GM19463 (cell line): ENCODE data around the gene MGLL.

Experiments used
- ATAC-seq: cut with Tn5 transposase; IDR thresholded peaks from one replicate; pipeline ENCODE4 v1.9.1; 2021; ENCODE audit warnings: mild to moderate bottlenecking, moderate library complexity; ENCODE audit not compliant: unreplicated experiment

The MGLL gene

GRCh38 chr3:127680146-127680661, 142.1 kb downstream of the MGLL start:
- ATAC-seq: no peak

DNA sequence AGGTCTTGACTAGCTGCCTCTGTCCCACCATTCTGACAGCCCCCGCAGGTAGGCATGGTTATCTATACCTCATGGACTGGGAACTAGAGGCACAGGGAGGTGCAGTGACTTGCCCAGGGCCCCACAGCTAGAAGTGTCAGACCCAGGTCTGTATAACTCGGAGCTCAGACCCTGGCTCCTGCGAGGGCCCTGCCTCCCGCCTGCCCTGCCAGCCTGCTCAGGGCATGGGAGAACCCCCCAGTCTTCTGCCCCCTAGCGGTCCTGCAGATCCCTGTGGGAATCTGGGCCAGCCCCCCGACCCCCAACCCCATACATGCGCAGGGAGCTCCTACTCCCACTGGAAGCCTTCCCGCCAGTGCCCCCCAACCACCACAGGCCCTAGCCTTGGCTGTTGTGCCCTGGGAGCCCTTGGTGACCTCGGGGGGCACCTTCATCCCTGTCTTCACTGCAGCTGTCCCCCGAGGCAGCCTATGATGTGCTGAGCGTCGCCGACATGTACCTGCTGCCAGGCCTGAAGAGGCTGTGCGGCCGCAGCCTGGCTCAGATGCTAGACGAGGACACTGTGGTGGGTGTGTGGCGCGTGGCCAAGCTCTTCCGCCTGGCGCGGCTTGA, 142.7 kb downstream of the MGLL start:
- no peak for ATAC-seq

GRCh38 chr3:127678611-127679533, 143.4 kb downstream of the MGLL start:
- no peak for ATAC-seq

- ATAC-seq: no peak
These were observed 144.1 kb downstream of the MGLL start for GRCh38 chr3:127678315-127678599.

- no peak for ATAC-seq
These were observed 144.6 kb downstream of the MGLL start for GRCh38 chr3:127677541-127678314.

DNA sequence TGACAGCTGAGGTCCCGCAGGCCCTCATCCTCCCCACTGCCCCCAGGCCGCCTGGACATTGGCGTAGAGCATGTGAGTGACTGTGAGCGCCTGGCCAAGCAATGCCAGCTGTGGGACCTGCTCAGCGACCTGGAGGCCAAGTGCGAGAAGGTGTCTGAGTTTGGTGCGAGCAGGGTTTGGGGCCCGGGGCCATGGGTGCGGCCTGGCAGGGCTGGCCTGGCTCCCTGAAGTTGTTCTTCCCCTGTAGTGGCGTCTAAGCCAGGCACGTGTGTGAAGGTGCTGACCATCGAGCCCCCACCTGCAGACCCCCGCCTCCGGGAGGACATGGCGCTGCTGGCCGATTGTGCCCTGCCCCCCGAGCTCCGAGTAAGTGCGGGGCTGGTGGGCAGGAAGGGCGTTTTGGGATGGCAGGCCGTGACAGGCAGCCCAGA, 145.4 kb downstream of the MGLL start:
- ATAC-seq: no peak

DNA sequence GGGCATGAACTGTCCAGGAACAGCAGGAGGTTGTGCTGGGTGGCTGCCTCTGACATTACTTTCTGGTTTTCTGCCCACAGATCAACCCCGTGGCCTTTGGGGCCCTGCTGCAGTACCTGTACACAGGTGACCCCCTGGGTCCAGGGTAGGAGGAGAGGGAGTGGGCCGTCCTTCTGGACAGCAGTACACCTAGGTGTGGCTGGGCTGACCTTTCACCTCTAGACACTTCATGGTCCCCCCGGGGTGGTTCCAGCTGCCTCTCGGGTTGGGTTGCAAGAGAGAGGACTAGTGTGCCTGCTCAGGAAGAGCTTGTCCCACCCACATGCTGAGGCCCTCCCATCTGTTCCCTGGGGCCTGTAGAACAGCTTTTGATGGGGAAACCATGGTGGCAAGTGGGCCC, 145.9 kb downstream of the MGLL start:
- no peak for ATAC-seq

GRCh38 chr3:127675651-127676391, 146.5 kb downstream of the MGLL start:
- no peak for ATAC-seq

- ATAC-seq: no peak
These were observed 147.5 kb downstream of the MGLL start for GRCh38 chr3:127674790-127675189.

- no peak for ATAC-seq
These were observed 148.1 kb downstream of the MGLL start for GRCh38 chr3:127674101-127674721.

DNA sequence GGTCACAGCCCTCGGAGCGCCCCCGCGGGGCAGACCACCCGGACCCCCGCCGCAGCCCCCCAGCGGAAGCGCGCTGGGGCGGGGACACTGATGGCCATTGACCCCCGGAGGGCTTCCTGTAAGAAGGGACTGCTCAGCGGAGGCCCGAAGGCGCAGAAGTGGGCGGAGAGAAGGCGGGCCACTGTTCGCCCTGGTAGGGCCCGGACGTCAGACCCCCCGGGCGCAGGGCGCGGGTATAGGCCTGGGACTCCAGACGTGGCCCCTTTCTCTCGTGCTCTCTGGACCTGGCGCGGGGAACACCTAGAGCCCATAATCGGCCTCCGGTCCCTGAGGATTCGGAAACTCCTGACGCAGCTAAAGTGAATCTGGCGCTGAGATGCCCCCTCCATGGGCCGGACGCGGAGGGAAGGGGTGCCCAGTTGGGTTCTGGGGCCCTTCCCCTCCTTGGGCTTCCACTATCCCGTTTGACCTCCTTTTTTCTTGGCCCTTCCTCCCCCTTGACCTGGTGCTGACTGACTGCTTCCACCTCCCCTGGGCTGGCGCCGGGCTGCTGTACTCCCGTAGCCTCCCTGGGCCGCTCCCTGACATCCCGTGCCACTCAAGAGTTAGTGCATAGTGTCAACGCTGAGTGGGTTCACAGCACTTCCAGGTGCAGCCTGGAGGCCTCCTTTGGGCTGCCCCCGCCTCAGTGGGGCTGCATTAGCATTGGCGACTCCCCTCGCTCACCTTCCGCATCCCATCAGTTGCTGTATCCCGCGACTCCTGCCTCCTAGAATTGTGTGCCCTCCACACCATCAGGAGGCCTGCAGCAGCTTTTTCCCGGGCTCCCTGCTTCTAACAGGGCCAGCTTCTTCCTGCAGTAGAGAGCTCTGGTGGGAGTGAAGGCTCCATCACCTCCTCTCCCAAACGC, 148.9 kb downstream of the MGLL start:
- peak; percentile 41 for ATAC-seq

DNA sequence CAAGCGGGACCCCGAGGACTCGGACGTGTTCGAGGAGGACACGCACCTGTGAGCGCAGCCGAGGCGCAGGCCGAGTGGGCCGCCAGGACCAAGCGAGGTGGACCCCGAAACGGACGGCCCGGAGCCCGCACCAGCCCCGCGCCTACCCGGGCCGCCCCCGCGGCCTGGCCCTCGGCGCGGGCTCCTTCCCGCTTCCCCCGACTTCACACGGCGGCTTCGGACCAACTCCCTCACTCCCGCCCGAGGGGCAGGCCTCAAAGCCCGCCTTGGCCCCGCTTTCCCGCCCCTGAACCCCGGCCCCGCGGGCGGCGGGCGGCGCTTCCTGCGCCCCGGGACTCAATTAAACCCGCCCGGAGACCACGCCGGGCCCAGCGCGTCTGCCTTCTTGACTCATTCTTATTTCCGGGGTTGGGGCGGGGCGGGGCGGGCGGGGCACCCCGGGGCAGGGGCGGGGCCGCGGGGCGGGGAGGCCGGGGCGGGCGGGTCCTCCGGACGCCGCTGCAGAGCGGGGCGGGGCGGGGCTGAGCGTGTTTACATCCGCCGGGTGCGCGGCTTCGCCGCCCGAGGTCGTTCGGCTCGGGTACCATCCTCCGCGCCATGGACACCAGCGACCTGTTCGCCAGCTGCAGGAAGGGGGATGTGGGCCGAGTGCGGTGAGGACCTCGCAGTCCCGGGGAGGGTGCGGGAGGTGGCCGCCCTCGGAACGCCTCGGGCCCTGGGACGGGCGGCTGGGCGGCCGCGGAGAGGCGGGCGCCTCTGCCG, 149.7 kb downstream of the MGLL start, which contains the start of gene ABTB1:
TSS of gene ABTB1 (plus strand) at position 524 of the 762 bp plus-strand sequence. CDS start at position 598, 74 bp downstream.
- peak; percentile 79 for ATAC-seq

- ATAC-seq: peak; percentile 7
These were observed 150.5 kb downstream of the MGLL start for GRCh38 chr3:127671523-127672428.

DNA sequence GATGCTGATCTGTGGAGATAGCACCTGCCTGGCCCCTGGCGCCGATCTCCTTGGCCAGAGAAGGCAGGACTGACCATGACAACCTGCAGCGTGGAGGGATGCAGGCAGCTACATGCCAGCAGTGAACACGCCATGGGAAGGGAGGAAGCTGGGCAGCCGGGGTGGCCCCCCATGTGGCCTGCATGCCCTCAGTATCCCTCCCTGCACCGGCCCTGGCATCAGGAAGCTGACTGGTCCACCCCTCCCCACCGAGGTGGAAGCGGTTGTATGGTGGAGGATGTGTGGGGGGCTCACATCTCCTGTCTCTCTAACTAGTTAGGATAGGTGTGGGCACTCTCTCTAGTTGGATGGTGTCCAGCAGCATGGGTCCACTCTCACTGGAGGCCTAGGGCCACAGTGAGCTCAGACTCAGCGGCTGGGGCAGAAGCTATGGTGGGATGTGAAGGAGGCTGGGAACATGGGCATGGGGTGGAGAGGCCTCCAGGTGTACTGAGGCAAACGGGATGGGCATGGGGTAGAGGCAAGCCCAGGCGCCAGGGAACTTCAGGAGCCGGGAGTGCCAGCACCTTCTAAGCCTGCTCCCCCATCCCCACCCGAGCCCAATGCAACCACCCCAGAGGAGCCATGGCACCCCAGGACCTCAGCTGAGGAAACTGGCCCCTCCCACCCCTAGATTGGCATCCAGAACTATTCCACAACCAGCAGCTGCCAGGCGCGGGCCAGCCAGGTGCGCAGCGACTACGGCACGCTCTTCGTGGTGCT, 151.4 kb downstream of the MGLL start:
- ATAC-seq: no peak

GRCh38 chr3:127670229-127670559, 152.1 kb downstream of the MGLL start:
- ATAC-seq: no peak

GRCh38 chr3:127669541-127670228, 152.6 kb downstream of the MGLL start:
- ATAC-seq: no peak
